Gastrocnemius medialis (tissue), 4 donors: ENCODE measurements around the gene AGER.
"Not testable (repeated sequence)": the region's sequence is repeated elsewhere in the genome, so short reads cannot be mapped to it uniquely, and the experiment has no call there.

Source experiments
- POLR2A ChIP-seq, 2 donors: fragments of 450-650 bp; IDR thresholded peaks; one replicate each; pipeline ENCODE4 v1.6.1; 2017; ENCODE audit warnings: antibody characterized with exemption in 2 of 2, mild to moderate bottlenecking in 2 of 2, moderate library complexity in 2 of 2
- TF ChIP-seq, protein P1 (sequence below), 5 experiments: fragments of 450-650 bp in 3 of 5; fragments of 200-600 bp in 2 of 5; sonication (generic) in 2 of 5; IDR thresholded peaks in 4 of 5; conservative IDR thresholded peaks in 1 of 5; 1 replicate in 4 of 5; 2 replicates in 1 of 5; pipeline ENCODE4 v1.5.1; 2016 to 2019; ENCODE audit warnings: antibody characterized with exemption in 5 of 5, mild to moderate bottlenecking in 3 of 5, moderate library complexity in 3 of 5

DNA sequence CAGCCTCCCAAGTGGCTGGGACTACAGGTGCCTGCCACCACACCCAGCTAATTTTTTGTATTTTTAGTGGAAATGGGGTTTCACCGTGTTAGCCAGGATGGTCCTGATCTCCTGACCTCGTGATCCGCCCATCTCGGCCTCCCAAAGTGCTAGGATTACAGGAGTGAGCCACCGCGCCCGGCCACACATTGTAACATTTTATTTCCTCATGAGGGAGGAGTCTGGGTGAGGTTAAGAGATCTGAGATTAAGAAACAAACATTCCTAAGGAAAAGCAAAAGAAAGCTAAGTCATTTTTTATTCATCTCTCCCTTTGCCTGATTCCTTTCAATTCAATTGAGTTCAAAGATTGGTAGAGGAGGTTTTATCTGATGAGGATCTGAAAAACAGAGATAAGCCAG lies 39.8 kb downstream of the AGER start:
- TF ChIP-seq, protein P1, sequence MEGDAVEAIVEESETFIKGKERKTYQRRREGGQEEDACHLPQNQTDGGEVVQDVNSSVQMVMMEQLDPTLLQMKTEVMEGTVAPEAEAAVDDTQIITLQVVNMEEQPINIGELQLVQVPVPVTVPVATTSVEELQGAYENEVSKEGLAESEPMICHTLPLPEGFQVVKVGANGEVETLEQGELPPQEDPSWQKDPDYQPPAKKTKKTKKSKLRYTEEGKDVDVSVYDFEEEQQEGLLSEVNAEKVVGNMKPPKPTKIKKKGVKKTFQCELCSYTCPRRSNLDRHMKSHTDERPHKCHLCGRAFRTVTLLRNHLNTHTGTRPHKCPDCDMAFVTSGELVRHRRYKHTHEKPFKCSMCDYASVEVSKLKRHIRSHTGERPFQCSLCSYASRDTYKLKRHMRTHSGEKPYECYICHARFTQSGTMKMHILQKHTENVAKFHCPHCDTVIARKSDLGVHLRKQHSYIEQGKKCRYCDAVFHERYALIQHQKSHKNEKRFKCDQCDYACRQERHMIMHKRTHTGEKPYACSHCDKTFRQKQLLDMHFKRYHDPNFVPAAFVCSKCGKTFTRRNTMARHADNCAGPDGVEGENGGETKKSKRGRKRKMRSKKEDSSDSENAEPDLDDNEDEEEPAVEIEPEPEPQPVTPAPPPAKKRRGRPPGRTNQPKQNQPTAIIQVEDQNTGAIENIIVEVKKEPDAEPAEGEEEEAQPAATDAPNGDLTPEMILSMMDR (IDR thresholded peaks at IDR 0.05 in 4 of 5, conservative IDR thresholded peaks at IDR 0.05 in 1 of 5), result not testable (repeated sequence)
- not testable (repeated sequence) for TF ChIP-seq POLR2A (IDR thresholded peaks at IDR 0.05)
